GM23338 (cell line): ENCODE results near the gene TUBB3.
"Not testable (repeated sequence)": the region's sequence is repeated elsewhere in the genome, so short reads cannot be mapped to it uniquely, and the experiment has no call there.

Experiments
- CREB1 ChIP-seq: fragments of 250-450 bp; sonication (Bioruptor Pico); IDR thresholded peaks from 2 replicates; pipeline ENCODE4 v1.5.0; 2020; ENCODE audit warnings: low read depth, mild to moderate bottlenecking, moderate library complexity
- CTCF ChIP-seq, 2 experiments: fragments of 200-600 bp in 1 of 2; sonication (generic) in 1 of 2; conservative IDR thresholded peaks; 2 replicates each; pipeline versions ENCODE4 v1.5.1 to v1.6.1; 2016 to 2017; ENCODE audit warnings: antibody characterized with exemption in 2 of 2, low read depth in 2 of 2, mild to moderate bottlenecking in 2 of 2, moderate library complexity in 1 of 2
- EZH2 ChIP-seq: fragments of 200-600 bp; sonication (generic); IDR thresholded peaks from one replicate; pipeline ENCODE4 v1.8.0; 2017; ENCODE audit warnings: antibody characterized with exemption, mild to moderate bottlenecking, low read depth; ENCODE audit not compliant: unreplicated experiment
- EZH2phosphoT487 ChIP-seq: fragments of 200-600 bp; sonication (generic); IDR thresholded peaks from one replicate; pipeline ENCODE4 v1.8.1; 2018; ENCODE audit warnings: antibody characterized with exemption; ENCODE audit not compliant: unreplicated experiment
- POLR2AphosphoS5 ChIP-seq: IDR thresholded peaks from 2 replicates; pipeline ENCODE4 v1.6.1; 2016; ENCODE audit warnings: antibody characterized with exemption, low read depth
- TF ChIP-seq, protein P1 (sequence below): IDR thresholded peaks from one replicate; pipeline ENCODE4 v1.6.1; 2018; ENCODE audit warnings: antibody characterized with exemption; ENCODE audit not compliant: unreplicated experiment

DNA sequence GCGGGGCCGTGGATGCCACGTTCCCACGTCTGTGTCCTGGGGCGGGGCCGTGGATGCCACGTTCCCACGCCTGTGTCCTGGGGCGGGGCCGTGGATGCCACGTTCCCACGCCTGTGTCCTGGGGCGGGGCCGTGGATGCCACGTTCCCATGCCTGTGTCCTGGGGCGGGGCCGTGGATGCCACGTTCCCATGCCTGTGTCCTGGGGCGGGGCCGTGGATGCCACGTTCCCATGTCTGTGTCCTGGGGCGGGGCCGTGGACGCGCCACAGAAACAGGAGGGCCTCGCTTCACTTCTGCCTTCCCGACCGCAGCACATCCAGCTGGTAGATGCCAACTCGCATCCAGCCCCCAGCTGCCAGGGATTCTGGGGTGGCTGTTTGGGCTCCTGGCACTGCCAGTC lies 10.9 kb downstream of the TUBB3 start:
- TF ChIP-seq CTCF (conservative IDR thresholded peaks at IDR 0.05; ENCODE audit: low read depth in 2 of 2); CREB1 (CRISPR knock-in tag); EZH2; POLR2AphosphoS5; EZH2phosphoT487: not testable (repeated sequence)
- TF ChIP-seq, protein P1, sequence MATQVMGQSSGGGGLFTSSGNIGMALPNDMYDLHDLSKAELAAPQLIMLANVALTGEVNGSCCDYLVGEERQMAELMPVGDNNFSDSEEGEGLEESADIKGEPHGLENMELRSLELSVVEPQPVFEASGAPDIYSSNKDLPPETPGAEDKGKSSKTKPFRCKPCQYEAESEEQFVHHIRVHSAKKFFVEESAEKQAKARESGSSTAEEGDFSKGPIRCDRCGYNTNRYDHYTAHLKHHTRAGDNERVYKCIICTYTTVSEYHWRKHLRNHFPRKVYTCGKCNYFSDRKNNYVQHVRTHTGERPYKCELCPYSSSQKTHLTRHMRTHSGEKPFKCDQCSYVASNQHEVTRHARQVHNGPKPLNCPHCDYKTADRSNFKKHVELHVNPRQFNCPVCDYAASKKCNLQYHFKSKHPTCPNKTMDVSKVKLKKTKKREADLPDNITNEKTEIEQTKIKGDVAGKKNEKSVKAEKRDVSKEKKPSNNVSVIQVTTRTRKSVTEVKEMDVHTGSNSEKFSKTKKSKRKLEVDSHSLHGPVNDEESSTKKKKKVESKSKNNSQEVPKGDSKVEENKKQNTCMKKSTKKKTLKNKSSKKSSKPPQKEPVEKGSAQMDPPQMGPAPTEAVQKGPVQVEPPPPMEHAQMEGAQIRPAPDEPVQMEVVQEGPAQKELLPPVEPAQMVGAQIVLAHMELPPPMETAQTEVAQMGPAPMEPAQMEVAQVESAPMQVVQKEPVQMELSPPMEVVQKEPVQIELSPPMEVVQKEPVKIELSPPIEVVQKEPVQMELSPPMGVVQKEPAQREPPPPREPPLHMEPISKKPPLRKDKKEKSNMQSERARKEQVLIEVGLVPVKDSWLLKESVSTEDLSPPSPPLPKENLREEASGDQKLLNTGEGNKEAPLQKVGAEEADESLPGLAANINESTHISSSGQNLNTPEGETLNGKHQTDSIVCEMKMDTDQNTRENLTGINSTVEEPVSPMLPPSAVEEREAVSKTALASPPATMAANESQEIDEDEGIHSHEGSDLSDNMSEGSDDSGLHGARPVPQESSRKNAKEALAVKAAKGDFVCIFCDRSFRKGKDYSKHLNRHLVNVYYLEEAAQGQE, result not testable (repeated sequence)
